ENCODE results near the gene MC4R. TPM values are rescaled to one million over a fixed set of nuclear protein-coding genes. Genes with fewer than 3 reads are reported as not detected.
"Not testable (repeated sequence)": the region's sequence is repeated elsewhere in the genome, so short reads cannot be mapped to it uniquely, and the experiment has no call there.

MC4R gene
- not detected for polyA plus RNA-seq

- WGBS, 3 donors = 3 to 4% (median 4%) methylated on average over 9 of the region's 9 CpGs
- no peak within 1 kb of the TSS for H3K27ac ChIP-seq (ENCODE audit: low read depth, low read length)
Observed at GRCh38 chr18:60372596-60372995, at the start of gene MC4R. MC4R (minus strand) TSS chr18:60372775; CDS start chr18:60372349, 426 bp downstream.

DNA sequence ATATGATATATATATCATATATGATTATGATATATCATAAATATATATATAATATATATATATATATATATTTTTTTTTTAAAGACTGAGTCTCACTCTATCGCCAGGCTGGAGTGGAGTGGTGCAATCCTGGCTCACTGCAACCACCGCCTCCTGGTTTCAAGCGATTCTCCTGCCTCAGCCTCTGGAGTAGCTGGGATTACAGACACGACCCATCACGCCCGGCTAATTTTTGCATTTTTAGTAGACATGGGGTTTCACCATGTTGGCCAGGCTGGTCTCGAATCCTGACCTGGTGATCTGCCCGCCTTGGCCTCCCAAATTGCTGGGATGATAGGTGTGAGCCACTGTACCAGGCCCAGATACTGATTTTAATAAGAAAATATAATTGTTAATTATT lies 49.7 kb upstream of the MC4R start:
- not testable (repeated sequence) for H3K27ac ChIP-seq (ENCODE audit: low read depth, low read length)
- 90 to 96% (median 93%) methylated on average over 8 of the region's 8 CpGs for WGBS, 3 donors

- H3K27ac ChIP-seq (ENCODE audit: low read depth, low read length) = no peak overlapping the region
- WGBS, 3 donors = 80 to 88% (median 83%) methylated on average over 21 of the region's 21 CpGs
Observed at GRCh38 chr18:60421356-60422118, 49.0 kb upstream of the MC4R start.

DNA sequence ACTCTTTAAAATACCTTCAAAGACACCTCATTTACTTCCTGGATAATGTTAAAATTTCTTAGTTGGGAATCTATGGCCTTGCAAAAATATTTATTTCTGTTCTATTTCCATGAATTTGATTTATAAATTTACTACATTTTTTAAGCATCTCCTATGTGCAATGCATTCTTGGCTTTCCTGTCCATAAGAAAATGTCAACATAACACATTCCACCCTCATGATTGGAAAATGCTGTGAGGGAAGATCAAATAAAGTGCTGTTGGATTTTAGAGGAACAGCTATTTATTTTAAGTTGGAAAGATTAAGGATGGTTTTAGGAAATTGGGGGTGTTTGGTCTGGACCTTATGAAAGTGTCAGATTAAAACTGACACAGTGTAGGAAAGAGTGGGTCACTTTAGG lies 45.4 kb upstream of the MC4R start:
- H3K27ac ChIP-seq (ENCODE audit: low read depth, low read length) = no peak overlapping the region

- WGBS, 3 donors = 82 to 94% (median 90%) methylated on average over 3 of the region's 3 CpGs
- H3K27ac ChIP-seq (ENCODE audit: low read depth, low read length) = no peak overlapping the region
Observed at GRCh38 chr18:60413944-60414547, 41.5 kb upstream of the MC4R start.

DNA sequence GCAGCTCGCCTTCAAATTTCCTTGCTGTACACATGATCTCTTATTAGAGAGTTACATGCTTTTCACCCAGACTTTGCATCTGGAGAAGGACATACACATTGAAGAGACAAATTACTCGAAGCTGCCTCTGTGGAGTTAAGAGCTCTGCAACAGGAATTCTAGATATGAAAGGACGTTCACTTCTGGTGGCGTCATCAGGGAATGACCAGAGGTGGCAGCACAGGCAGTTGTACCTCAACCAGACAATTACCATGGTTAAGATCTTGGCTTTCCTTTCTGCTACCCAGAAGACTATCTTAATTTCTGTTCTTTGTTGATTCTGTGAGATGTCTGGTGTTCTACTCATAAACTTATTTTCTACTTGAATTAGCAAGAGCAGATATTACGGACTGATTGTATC lies 39.1 kb upstream of the MC4R start:
- 64 to 73% (median 66%) methylated on average over 5 of the region's 5 CpGs for WGBS, 3 donors

GRCh38 chr18:60406721-60407120 lies 34.1 kb upstream of the MC4R start:
- WGBS, 3 donors = 56 to 60% (median 58%) methylated on average over 2 of the region's 2 CpGs
- H3K27ac ChIP-seq (ENCODE audit: low read depth, low read length) = no peak overlapping the region

More for the DNA sequence above, 39.1 kb upstream of the MC4R start:
- no peak overlapping the region for H3K27ac ChIP-seq (ENCODE audit: low read depth, low read length)

GRCh38 chr18:60404486-60405085 lies 32.0 kb upstream of the MC4R start:
- no peak overlapping the region for H3K27ac ChIP-seq (ENCODE audit: low read depth, low read length)
- 60 to 72% (median 70%) methylated on average over 6 of the region's 6 CpGs for WGBS, 3 donors

DNA sequence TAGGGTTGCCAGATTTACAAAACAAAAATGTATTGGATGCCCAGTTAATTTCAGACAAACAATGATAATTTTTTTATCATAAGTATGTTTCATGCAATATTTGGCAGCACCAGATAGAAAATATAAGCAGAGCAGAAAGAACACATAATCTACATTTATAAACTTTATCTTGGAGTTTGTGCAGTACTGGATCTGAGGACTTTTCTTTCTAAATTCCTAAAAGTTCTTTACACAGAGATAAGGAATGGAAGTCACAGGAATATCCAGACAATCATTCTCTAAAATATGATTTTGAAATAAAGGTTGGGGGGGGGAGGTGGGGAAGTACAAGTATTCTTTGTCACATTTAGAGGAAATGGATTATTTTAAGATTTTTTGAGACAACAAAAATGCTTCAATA lies 28.8 kb upstream of the MC4R start:
- no peak overlapping the region for H3K27ac ChIP-seq (ENCODE audit: low read depth, low read length)

DNA sequence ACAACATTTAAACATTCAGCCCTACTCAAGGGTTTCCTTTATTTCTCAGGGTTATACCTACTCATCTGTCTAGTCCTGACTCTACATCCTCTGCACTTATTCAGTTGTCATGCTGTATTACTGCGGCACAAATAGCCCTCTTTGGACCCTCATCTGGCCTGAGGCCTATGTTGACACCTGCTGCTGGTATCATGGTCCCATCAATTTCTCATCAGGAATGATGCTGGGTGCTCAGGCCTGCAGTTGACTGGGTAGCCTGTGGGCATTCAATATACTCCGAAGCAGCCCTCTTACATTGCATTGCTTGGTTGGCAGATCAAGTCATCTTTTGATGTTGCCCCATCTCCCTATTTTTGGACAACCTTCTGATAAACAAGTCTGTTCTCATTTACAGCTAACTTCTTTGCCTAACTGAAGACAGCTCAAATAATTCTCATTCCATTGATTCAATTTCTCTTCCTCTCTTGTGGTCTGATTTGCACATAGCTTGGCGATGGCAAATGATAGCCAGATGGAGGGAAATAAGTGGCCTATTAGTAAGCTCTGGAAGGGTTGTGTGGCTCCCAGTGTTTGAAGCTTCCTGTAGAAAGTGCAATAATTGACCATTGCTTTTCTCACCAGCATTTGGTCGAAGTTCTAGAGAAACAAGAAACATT lies 19.1 kb upstream of the MC4R start:
- H3K27ac ChIP-seq (ENCODE audit: low read depth, low read length) = no peak overlapping the region
- WGBS, 3 donors = 67 to 83% (median 83%) methylated on average over 4 of the region's 4 CpGs

DNA sequence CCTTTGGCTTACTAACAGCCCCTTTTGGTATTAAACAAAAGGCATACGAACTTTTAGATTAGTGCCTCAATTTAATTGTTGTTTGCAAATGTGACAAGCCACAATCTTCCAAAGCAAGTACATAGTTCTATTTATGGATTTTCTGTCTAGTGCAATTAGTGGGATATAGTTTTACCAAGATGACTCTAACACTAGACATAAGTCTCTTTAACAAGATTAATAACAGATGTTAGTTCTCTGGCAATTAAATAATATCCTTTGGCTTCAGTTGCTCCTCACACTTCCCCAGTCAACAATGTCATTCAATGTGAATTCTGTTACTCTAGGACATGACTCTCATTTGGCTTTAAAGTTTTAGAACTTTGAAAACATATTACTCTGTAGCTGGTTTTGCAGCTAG lies 16.7 kb upstream of the MC4R start:
- 38 to 68% (median 38%) methylated on average over 1 of the region's 1 CpG for WGBS, 3 donors
- no peak overlapping the region for H3K27ac ChIP-seq (ENCODE audit: low read depth, low read length)

GRCh38 chr18:60385693-60386092 lies 13.1 kb upstream of the MC4R start:
- H3K27ac ChIP-seq (ENCODE audit: low read depth, low read length) = no peak overlapping the region
- WGBS, 3 donors = 73 to 84% (median 75%) methylated on average over 5 of the region's 5 CpGs

DNA sequence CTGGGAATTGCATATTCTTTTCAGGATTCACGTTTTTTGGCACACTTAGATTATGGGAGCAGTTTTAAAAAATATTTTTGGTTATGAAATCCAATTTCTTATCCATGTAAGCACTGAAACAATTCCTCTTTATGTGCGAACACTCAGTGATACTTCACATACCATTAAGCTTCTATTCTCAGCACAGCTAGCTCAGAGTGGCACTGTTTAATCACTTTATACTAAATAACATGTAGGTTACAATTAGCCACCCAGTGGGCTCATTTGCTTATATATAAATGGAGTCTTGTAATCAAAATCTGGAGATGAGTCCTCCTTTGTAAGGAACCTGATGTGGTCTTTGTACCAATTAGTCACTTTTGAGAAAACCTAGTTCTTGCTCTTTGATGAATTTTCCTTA lies 11.3 kb upstream of the MC4R start:
- 49 to 70% (median 53%) methylated on average over 2 of the region's 2 CpGs for WGBS, 3 donors

DNA sequence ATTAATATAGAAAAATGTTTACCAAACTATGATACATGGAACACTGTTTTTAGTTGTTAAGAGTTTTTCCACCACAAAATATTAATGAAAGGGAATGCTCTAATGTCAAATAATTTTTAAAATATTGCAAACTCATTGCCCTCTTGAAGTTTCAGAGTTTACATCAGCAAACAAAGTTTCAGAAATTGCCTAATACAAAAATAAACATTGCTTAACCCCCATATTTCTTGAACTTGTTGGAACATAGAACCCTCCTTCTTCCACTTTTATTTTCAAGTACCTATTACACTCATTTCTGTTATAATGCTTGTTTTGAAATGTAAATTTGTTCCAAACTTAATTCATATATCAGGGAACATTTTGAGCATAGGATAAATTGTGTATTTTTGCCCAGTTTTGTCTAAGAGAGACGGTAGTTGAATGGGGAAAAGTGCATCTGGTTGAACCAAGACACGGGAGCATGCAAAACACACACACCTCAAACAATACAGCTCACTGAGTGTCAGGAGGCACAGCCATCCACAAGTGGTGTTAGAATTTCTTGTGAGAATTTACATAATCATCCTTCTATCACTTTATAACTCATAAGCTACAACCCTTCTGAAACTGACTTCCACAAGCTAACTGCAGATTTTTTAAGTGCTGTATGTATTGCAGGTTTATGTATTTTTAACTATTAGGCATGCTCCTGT lies 5.3 kb upstream of the MC4R start:
- H3K27ac ChIP-seq (ENCODE audit: low read depth, low read length) = no peak overlapping the region
- WGBS, 3 donors = 38 to 79% (median 65%) methylated on average over 2 of the region's 2 CpGs

More for the DNA sequence above, 11.3 kb upstream of the MC4R start:
- no peak overlapping the region for H3K27ac ChIP-seq (ENCODE audit: low read depth, low read length)

- WGBS, 3 donors = 41 to 48% (median 47%) methylated on average over 4 of the region's 4 CpGs
- H3K27ac ChIP-seq (ENCODE audit: low read depth, low read length) = no peak overlapping the region
Observed at GRCh38 chr18:60372132-60372531, 443 bp downstream of the MC4R start.

- WGBS, 3 donors = 75 to 76% (median 76%) methylated on average over 1 of the region's 1 CpG
- no peak overlapping the region for H3K27ac ChIP-seq (ENCODE audit: low read depth, low read length)
Observed at GRCh38 chr18:60358516-60358915, 14.1 kb downstream of the MC4R start.

DNA sequence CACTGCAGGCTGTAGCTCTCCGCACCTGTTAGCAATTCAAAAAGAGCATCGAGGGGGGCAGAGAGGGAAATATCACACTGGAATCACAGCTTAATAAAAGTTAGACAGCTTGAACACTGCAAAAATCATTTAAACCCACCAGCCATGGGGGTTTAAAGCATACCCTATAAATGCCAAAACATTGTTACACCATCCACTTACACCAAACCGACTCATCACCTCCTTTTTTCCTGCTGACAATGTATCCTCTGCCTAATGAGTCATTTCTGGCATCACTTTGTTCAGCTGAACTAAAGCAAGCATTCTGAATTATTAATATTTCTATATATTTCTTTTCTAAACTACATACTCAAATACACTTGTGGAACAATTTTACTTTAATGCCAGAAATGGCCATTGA lies 21.6 kb downstream of the MC4R start:
- 76 to 77% (median 77%) methylated on average over 3 of the region's 3 CpGs for WGBS, 3 donors
- H3K27ac ChIP-seq (ENCODE audit: low read depth, low read length) = no peak overlapping the region

DNA sequence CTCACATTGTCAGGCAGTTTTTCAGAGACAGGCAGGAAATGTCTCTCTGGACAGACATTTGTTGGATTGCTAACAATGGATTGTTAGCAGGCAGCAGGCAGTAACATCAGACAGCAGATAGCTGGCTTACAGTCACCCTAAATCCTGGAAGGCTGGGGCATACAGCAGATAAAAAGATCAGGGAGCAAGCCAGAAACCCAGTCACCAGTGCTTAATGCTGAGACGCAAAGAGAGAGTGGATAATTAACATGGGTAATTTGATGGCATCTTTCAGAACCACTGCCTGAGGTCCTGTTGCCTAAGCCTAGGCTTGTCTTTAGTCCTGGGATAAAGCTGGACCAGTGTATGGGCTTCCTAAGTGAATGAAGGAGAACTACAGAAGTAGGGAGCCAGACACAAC lies 22.4 kb downstream of the MC4R start:
- WGBS, 3 donors = 76 to 83% (median 78%) methylated on average over 1 of the region's 1 CpG

GRCh38 chr18:60347526-60348045 lies 25.0 kb downstream of the MC4R start:
- 83 to 93% (median 90%) methylated on average over 4 of the region's 4 CpGs for WGBS, 3 donors
- H3K27ac ChIP-seq (ENCODE audit: low read depth, low read length) = no peak overlapping the region

More for the DNA sequence above, 22.4 kb downstream of the MC4R start:
- H3K27ac ChIP-seq (ENCODE audit: low read depth, low read length) = no peak overlapping the region

Measured in adipose tissue (tissue), 3 donors.